GM23338 (cell line): ENCODE measurements around the gene STMN3. TPM values are rescaled to one million over a fixed set of nuclear protein-coding genes. Genes with fewer than 3 reads are reported as not detected.
A peak's percentile ranks its signal among the peaks of the same experiment; 100 is the strongest.

Experiments
- ATAC-seq: fragments of 200-7000 bp; cut with Tn5 transposase; 3 replicates; pipeline ENCODE4 v1.9.1; 2020
- DNase-seq: peaks from one replicate; pipeline ENCODE4 v3.0.0-alpha.2; 2015; ENCODE audit warnings: low spot score
- H2AFZ ChIP-seq: fragments of 200-600 bp; sonication (generic); 2 replicates; pipeline ENCODE4 v1.8.0; 2016; ENCODE audit warnings: antibody characterized with exemption, mild to moderate bottlenecking, moderate library complexity
- H3F3A ChIP-seq: fragments of 200-600 bp; sonication (generic); replicated peaks from 2 replicates; pipeline ENCODE4 v1.8.0; 2017; ENCODE audit warnings: antibody characterized with exemption, mixed run types, low read depth
- H3K27ac ChIP-seq: fragments of 200-600 bp; sonication (generic); 2 replicates; pipeline ENCODE4 v1.6.1; 2016; ENCODE audit warnings: low read depth
- H3K27me3 ChIP-seq: fragments of 200-600 bp; sonication (generic); 2 replicates; pipeline ENCODE4 v1.8.0; 2016; ENCODE audit warnings: mild to moderate bottlenecking, mixed run types, moderate library complexity; ENCODE audit not compliant: insufficient read depth
- H3K36me3 ChIP-seq: fragments of 200-600 bp; sonication (generic); 2 replicates; pipeline ENCODE4 v1.8.0; 2016; ENCODE audit warnings: mild to moderate bottlenecking; ENCODE audit not compliant: insufficient read depth
- H3K4me1 ChIP-seq: fragments of 200-600 bp; sonication (generic); 2 replicates; pipeline ENCODE4 v1.8.0; 2016; ENCODE audit warnings: mild to moderate bottlenecking, moderate library complexity; ENCODE audit not compliant: insufficient read depth
- H3K4me2 ChIP-seq: fragments of 200-600 bp; sonication (generic); 2 replicates; pipeline ENCODE4 v1.7.1; 2017; ENCODE audit warnings: mixed run types
- H3K4me3 ChIP-seq: fragments of 200-600 bp; sonication (generic); 2 replicates; pipeline ENCODE4 v1.6.1; 2016; ENCODE audit warnings: mixed run types
- H3K79me2 ChIP-seq: fragments of 200-600 bp; sonication (generic); replicated peaks from 2 replicates; pipeline ENCODE4 v1.8.0; 2017; ENCODE audit warnings: mild to moderate bottlenecking; ENCODE audit not compliant: insufficient read depth
- H3K9me2 ChIP-seq: fragments of 200-600 bp; sonication (generic); 2 replicates; pipeline ENCODE4 v1.8.0; 2017; ENCODE audit not compliant: insufficient read depth
- H4K20me1 ChIP-seq: fragments of 200-600 bp; sonication (generic); replicated peaks from 2 replicates; pipeline ENCODE4 v1.8.0; 2017; ENCODE audit warnings: mild to moderate bottlenecking; ENCODE audit not compliant: insufficient read depth
- H3K27ac Mint-ChIP-seq: 2 replicates; pipeline ENCODE4 v1.8.0; 2020; ENCODE audit warnings: inconsistent platforms, mild to moderate bottlenecking, moderate library complexity, mixed read lengths
- H3K27me3 Mint-ChIP-seq: 3 replicates; pipeline ENCODE4 v1.8.0; 2022; ENCODE audit warnings: low read depth, mild to moderate bottlenecking, moderate library complexity, mixed read lengths, inconsistent platforms; ENCODE audit not compliant: insufficient read depth, poor library complexity
- H3K36me3 Mint-ChIP-seq: 3 replicates; pipeline ENCODE4 v1.8.0; 2021; ENCODE audit warnings: low read depth, mild to moderate bottlenecking, inconsistent platforms, moderate library complexity, mixed read lengths
- H3K4me1 Mint-ChIP-seq: 3 replicates; pipeline ENCODE4 v1.8.0; 2020; ENCODE audit warnings: mild to moderate bottlenecking, inconsistent platforms, mixed read lengths
- H3K4me3 Mint-ChIP-seq: 3 replicates; pipeline ENCODE4 v1.8.0; 2021; ENCODE audit warnings: moderate library complexity, mild to moderate bottlenecking, inconsistent platforms, mixed read lengths
- H3K9me3 Mint-ChIP-seq: 3 replicates; pipeline ENCODE4 v1.8.0; 2020; ENCODE audit warnings: moderate library complexity, mild to moderate bottlenecking, inconsistent platforms, mixed read lengths
- CREB1 ChIP-seq: fragments of 250-450 bp; sonication (Bioruptor Pico); IDR thresholded peaks from 2 replicates; pipeline ENCODE4 v1.5.0; 2020; ENCODE audit warnings: low read depth, mild to moderate bottlenecking, moderate library complexity
- CTCF ChIP-seq, 2 experiments: fragments of 200-600 bp in 1 of 2; sonication (generic) in 1 of 2; conservative IDR thresholded peaks; 2 replicates each; pipeline versions ENCODE4 v1.5.1 to v1.6.1; 2016 to 2017; ENCODE audit warnings: antibody characterized with exemption in 2 of 2, low read depth in 2 of 2, mild to moderate bottlenecking in 2 of 2, moderate library complexity in 1 of 2
- EZH2 ChIP-seq: fragments of 200-600 bp; sonication (generic); IDR thresholded peaks from one replicate; pipeline ENCODE4 v1.8.0; 2017; ENCODE audit warnings: antibody characterized with exemption, mild to moderate bottlenecking, low read depth; ENCODE audit not compliant: unreplicated experiment
- EZH2phosphoT487 ChIP-seq: fragments of 200-600 bp; sonication (generic); IDR thresholded peaks from one replicate; pipeline ENCODE4 v1.8.1; 2018; ENCODE audit warnings: antibody characterized with exemption; ENCODE audit not compliant: unreplicated experiment
- JUNB ChIP-seq: IDR thresholded peaks from one replicate; pipeline ENCODE4 v1.6.1; 2016; ENCODE audit warnings: antibody characterized with exemption; ENCODE audit not compliant: unreplicated experiment
- NANOG ChIP-seq: IDR thresholded peaks from 2 replicates; pipeline ENCODE4 v1.6.1; 2016; ENCODE audit warnings: antibody characterized with exemption, borderline replicate concordance
- POLR2AphosphoS5 ChIP-seq: IDR thresholded peaks from 2 replicates; pipeline ENCODE4 v1.6.1; 2016; ENCODE audit warnings: antibody characterized with exemption, low read depth
- STAT1 ChIP-seq: IDR thresholded peaks from one replicate; pipeline ENCODE4 v1.6.1; 2016; ENCODE audit warnings: antibody characterized with exemption; ENCODE audit not compliant: unreplicated experiment
- ZNF114 ChIP-seq: fragments of 250-450 bp; sonication (Bioruptor Pico); IDR thresholded peaks from 2 replicates; pipeline ENCODE4 v1.5.0; 2020; ENCODE audit warnings: mild to moderate bottlenecking, moderate library complexity
- ZNF331 ChIP-seq: fragments of 250-450 bp; sonication (Bioruptor Pico); IDR thresholded peaks from 2 replicates; pipeline ENCODE4 v1.5.0; 2020; ENCODE audit warnings: low read depth, mild to moderate bottlenecking, moderate library complexity
- polyA plus RNA-seq: library from polyadenylated mRNA; unstranded; fragments of >200 nt; fragmentation: Nextera tagmentation; extraction: Ambion mirVana; gene quantifications from 2 replicates; pipeline ENCODE4 v1.2.1, GENCODE V29; 2016
- total RNA-seq: library from RNA; depleted of rRNA; stranded (reverse); fragments of >200 nt; shearing (Covaris generic); gene quantifications from 2 replicates; pipeline ENCODE4 v1.2.3, GENCODE V29; 2014
- TF ChIP-seq, protein P1 (sequence below): IDR thresholded peaks from one replicate; pipeline ENCODE4 v1.6.1; 2018; ENCODE audit warnings: antibody characterized with exemption; ENCODE audit not compliant: unreplicated experiment
- TF ChIP-seq, protein P2 (sequence below): IDR thresholded peaks from 2 replicates; pipeline ENCODE4 v1.6.1; 2016; ENCODE audit warnings: antibody characterized with exemption

Gene STMN3
- total and polyA plus RNA-seq, 2 experiments from 2014 or later: 28.6 to 61.3 TPM

DNA sequence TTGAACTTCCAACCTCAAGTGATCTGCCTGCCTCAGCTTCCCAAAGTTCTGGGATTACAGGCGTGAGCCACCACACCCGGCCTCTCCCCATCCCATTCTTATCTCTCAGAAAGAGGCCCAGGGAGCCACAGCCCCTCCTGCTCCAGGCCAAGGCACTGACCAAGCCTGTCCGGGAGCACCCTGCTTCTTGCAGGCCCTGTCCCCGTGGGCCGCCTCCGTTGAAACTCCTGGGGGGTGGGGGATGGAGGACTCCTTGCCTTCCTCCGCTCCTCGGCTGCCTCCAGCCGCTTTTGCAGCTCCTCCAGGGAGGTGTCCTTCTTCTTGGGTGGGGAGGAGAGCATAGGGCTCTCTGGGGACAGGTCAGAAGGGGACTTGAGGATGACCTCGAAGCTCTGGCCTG is 9.7 kb downstream of the STMN3 start (continued):
- TF ChIP-seq STAT1 (no peak), CTCF (conservative IDR thresholded peaks at IDR 0.05; ENCODE audit: low read depth in 2 of 2) (no peak), CREB1 (CRISPR knock-in tag) (no peak), POLR2AphosphoS5 (no peak), EZH2phosphoT487 (no peak)

DNA sequence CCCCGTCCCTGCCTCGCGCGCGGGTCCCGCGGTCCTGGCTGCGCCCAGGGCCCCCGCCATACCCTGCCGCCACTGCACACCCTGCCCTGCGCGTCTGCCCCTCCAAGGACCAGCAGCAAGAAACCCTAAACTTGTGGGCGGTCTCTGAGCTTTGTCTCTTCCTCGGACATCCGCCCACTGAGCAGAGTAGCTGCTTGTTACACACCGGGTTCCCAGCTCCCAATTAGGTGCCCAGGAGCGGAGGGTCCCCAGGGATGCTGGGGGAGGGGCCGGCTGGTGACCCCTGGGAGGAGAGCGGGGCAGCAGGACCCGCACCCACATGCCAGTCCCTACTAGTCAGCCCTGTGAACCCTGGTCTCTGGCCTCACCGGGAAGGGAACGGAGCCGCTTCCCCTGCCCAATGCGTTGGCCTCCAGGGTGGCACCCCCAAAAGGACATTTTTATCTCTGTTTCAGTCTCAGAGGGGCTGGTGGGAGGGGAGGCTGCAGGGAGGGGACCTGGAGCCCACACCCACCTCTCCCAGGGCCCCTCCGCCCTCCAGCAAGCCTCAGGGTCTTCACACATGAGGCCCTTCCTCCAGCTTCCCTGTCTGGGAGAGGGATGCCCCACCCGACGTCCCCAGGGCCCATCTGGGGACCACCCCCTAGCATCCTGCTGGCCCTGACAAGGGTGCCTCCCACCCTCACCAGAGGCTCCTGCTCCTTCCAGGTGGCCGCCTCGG is 10.5 kb downstream of the STMN3 start:
- Histone ChIP-seq H3K36me3 (no peaks in the 10 kb centered on the region), H2AFZ (no peak overlapping the region), H3K4me2 (peak overlapping the region; percentile 89), H3F3A (peaks cover 9% of the 10 kb centered on the region; the same call in 1 of the 2 replicates), H3K4me3 (peak overlapping the region; percentile 79), H3K27me3 (no peaks in the 10 kb centered on the region), H4K20me1 (no peaks in the 10 kb centered on the region; the same call in 1 of the 2 replicates), H3K9me2 (no peaks in the 10 kb centered on the region), H3K79me2 (no peaks in the 10 kb centered on the region), H3K4me1 (peaks cover 7% of the 10 kb centered on the region; the same call in 1 of the 2 replicates), H3K27ac (peak overlapping the region; percentile 84)
- Mint-ChIP-seq H3K27ac (peak overlapping the region; percentile 80; the same call in 1 of the 2 replicates), H3K36me3 (peaks cover 3% of the 10 kb centered on the region; the same call in 2 of the 3 replicates), H3K4me1 (peaks cover 11% of the 10 kb centered on the region), H3K27me3 (peaks cover 14% of the 10 kb centered on the region), H3K9me3 (no peaks in the 10 kb centered on the region), H3K4me3 (peak overlapping the region; percentile 80)
- ATAC-seq: peak; percentile 51
- peak; percentile 69 for DNase-seq
- TF ChIP-seq CTCF (conservative IDR thresholded peaks at IDR 0.05; ENCODE audit: low read depth in 2 of 2): no peak
- TF ChIP-seq, protein P1, sequence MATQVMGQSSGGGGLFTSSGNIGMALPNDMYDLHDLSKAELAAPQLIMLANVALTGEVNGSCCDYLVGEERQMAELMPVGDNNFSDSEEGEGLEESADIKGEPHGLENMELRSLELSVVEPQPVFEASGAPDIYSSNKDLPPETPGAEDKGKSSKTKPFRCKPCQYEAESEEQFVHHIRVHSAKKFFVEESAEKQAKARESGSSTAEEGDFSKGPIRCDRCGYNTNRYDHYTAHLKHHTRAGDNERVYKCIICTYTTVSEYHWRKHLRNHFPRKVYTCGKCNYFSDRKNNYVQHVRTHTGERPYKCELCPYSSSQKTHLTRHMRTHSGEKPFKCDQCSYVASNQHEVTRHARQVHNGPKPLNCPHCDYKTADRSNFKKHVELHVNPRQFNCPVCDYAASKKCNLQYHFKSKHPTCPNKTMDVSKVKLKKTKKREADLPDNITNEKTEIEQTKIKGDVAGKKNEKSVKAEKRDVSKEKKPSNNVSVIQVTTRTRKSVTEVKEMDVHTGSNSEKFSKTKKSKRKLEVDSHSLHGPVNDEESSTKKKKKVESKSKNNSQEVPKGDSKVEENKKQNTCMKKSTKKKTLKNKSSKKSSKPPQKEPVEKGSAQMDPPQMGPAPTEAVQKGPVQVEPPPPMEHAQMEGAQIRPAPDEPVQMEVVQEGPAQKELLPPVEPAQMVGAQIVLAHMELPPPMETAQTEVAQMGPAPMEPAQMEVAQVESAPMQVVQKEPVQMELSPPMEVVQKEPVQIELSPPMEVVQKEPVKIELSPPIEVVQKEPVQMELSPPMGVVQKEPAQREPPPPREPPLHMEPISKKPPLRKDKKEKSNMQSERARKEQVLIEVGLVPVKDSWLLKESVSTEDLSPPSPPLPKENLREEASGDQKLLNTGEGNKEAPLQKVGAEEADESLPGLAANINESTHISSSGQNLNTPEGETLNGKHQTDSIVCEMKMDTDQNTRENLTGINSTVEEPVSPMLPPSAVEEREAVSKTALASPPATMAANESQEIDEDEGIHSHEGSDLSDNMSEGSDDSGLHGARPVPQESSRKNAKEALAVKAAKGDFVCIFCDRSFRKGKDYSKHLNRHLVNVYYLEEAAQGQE: no peak
- TF ChIP-seq CREB1 (CRISPR knock-in tag): no peak
- no peak for TF ChIP-seq ZNF331 (CRISPR knock-in tag)
- no peak for TF ChIP-seq ZNF114 (CRISPR knock-in tag)
- no peak; the same call in 1 of the 2 replicates for TF ChIP-seq POLR2AphosphoS5
- no peak for TF ChIP-seq STAT1
- no peak for TF ChIP-seq NANOG
- no peak for TF ChIP-seq EZH2
- TF ChIP-seq JUNB: no peak
- TF ChIP-seq, protein P2, sequence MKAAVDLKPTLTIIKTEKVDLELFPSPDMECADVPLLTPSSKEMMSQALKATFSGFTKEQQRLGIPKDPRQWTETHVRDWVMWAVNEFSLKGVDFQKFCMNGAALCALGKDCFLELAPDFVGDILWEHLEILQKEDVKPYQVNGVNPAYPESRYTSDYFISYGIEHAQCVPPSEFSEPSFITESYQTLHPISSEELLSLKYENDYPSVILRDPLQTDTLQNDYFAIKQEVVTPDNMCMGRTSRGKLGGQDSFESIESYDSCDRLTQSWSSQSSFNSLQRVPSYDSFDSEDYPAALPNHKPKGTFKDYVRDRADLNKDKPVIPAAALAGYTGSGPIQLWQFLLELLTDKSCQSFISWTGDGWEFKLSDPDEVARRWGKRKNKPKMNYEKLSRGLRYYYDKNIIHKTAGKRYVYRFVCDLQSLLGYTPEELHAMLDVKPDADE: no peak
